Suppressor macrophage treated with lipopolysaccharide for 4 hours (primary cell): ENCODE measurements around the gene GOLPH3L.
A peak's percentile ranks its signal among the peaks of the same experiment; 100 is the strongest.
"Not testable (repeated sequence)": the region's sequence is repeated elsewhere in the genome, so short reads cannot be mapped to it uniquely, and the experiment has no call there.

Experiments used
- DNase-seq: peaks from one replicate; pipeline ENCODE4 v3.0.0-alpha.2; 2020

The GOLPH3L gene

GRCh38 chr1:150696995-150697927, at the start of gene GOLPH3L:
Gene GOLPH3L (minus strand): TSS chr1:150697154. CDS start chr1:150694838, 2,316 bp downstream.
- DNase-seq, result peak; percentile 84

- no peak for DNase-seq
Observed at GRCh38 chr1:150730130-150730721, 33.3 kb upstream of the GOLPH3L start.

- no peak for DNase-seq
Observed at GRCh38 chr1:150724336-150724735, 27.4 kb upstream of the GOLPH3L start.

- DNase-seq, result no peak
Observed at GRCh38 chr1:150720703-150721102, 23.7 kb upstream of the GOLPH3L start, which contains the start of gene HORMAD1. Gene HORMAD1 (minus strand): TSS chr1:150720895. CDS start chr1:150719505, 1,390 bp downstream.

GRCh38 chr1:150720098-150720497, 23.1 kb upstream of the GOLPH3L start:
- DNase-seq, result no peak

GRCh38 chr1:150718225-150718891, 21.4 kb upstream of the GOLPH3L start:
- no peak for DNase-seq

- DNase-seq, result not testable (repeated sequence)
Observed at GRCh38 chr1:150709031-150709430, 12.1 kb upstream of the GOLPH3L start.

- DNase-seq, result no peak
Observed at GRCh38 chr1:150708595-150708994, 11.6 kb upstream of the GOLPH3L start.

GRCh38 chr1:150706091-150706490, 9.1 kb upstream of the GOLPH3L start:
- no peak for DNase-seq

- no peak for DNase-seq
Observed at GRCh38 chr1:150703427-150703826, 6.5 kb upstream of the GOLPH3L start.

- DNase-seq, result no peak
Observed at GRCh38 chr1:150696590-150696989, 364 bp downstream of the GOLPH3L start.

- DNase-seq, result no peak
Observed at GRCh38 chr1:150696162-150696561, 792 bp downstream of the GOLPH3L start.

- DNase-seq, result no peak
Observed at GRCh38 chr1:150695561-150695960, 1.4 kb downstream of the GOLPH3L start.

- DNase-seq, result peak; percentile 6
Observed at GRCh38 chr1:150692720-150693119, 4.2 kb downstream of the GOLPH3L start.

- DNase-seq, result no peak
Observed at GRCh38 chr1:150688763-150689162, 8.2 kb downstream of the GOLPH3L start.

GRCh38 chr1:150686275-150686674, 10.7 kb downstream of the GOLPH3L start:
- DNase-seq, result no peak

GRCh38 chr1:150683914-150684313, 13.0 kb downstream of the GOLPH3L start:
- no peak for DNase-seq

- no peak for DNase-seq
Observed at GRCh38 chr1:150678988-150679387, 18.0 kb downstream of the GOLPH3L start.

- no peak for DNase-seq
Observed at GRCh38 chr1:150674881-150675280, 22.1 kb downstream of the GOLPH3L start.

- no peak for DNase-seq
Observed at GRCh38 chr1:150663321-150663720, 33.6 kb downstream of the GOLPH3L start.

GRCh38 chr1:150662811-150663210, 34.1 kb downstream of the GOLPH3L start:
- DNase-seq, result no peak

- DNase-seq, result no peak
Observed at GRCh38 chr1:150661156-150661555, 35.8 kb downstream of the GOLPH3L start.

- no peak for DNase-seq
Observed at GRCh38 chr1:150660584-150660983, 36.4 kb downstream of the GOLPH3L start.
